HG02884 (cell line): ENCODE measurements around the gene ARID3A.

Experiments used
- ATAC-seq: cut with Tn5 transposase; IDR thresholded peaks from one replicate; pipeline ENCODE4 v1.9.1; 2021; ENCODE audit warnings: mild to moderate bottlenecking, moderate library complexity; ENCODE audit not compliant: unreplicated experiment

ARID3A gene

DNA sequence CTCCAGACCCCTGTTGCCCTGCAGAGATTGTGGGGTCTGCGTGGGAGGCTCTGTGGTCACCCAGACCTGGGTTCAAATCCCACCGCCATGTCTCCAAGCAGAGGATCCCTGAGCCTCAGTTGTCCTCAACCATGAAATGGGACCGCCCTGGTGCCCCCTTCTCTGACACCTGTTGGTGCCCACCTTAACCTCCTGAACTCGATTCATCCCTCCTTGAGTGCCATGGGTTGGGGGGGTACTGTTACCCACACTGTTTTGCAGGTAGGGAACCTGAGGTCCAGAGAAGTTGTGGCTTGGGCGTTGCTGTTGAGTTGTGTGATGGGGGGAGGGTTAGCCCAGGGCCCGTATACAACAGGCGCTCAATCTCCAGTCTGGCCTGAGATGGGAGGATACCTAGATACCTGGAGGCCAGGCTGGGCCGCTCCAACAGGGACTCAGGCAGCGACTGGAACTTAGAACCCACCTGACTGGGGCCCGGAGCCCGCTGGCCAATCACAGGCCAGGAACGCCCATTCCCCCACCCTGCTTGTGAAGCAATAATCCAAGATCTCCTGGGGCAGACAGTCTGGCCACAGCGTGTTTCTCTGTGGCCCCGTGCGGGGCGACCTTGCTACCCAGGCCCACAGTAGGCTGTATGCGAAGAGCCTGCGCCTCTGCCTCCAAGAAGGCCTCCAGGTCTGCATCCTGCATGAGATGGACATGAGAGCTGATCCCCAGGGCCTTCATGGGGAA lies 2.8 kb downstream of the ARID3A start:
- no peak for ATAC-seq

DNA sequence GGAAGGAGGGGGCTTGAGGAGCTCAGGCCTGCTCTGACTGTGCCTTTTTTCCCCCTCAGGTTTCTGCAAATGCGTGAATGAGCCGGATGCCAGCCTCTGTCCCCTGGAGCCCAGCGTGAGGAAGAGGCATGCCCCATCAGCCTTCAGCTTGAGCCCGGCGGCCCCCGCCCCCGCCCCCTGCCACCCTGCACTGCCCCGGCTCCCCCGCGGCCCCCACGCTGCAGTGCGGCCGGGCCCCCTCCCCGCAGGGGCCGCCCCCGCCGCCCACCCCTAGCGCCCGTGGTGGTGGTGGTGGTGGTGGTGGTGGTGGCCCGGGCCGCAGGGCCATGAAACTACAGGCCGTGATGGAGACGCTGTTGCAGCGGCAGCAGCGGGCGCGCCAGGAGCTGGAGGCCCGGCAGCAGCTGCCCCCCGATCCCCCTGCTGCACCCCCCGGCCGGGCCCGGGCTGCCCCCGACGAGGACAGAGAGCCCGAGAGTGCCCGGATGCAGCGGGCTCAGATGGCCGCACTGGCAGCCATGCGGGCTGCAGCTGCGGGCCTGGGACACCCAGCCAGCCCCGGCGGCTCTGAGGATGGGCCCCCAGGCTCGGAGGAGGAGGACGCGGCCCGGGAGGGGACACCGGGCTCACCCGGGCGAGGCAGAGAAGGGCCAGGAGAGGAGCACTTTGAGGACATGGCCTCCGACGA lies 3.5 kb downstream of the ARID3A start:
- ATAC-seq = no peak

GRCh38 chr19:929891-930258 lies 4.0 kb downstream of the ARID3A start:
- no peak for ATAC-seq

DNA sequence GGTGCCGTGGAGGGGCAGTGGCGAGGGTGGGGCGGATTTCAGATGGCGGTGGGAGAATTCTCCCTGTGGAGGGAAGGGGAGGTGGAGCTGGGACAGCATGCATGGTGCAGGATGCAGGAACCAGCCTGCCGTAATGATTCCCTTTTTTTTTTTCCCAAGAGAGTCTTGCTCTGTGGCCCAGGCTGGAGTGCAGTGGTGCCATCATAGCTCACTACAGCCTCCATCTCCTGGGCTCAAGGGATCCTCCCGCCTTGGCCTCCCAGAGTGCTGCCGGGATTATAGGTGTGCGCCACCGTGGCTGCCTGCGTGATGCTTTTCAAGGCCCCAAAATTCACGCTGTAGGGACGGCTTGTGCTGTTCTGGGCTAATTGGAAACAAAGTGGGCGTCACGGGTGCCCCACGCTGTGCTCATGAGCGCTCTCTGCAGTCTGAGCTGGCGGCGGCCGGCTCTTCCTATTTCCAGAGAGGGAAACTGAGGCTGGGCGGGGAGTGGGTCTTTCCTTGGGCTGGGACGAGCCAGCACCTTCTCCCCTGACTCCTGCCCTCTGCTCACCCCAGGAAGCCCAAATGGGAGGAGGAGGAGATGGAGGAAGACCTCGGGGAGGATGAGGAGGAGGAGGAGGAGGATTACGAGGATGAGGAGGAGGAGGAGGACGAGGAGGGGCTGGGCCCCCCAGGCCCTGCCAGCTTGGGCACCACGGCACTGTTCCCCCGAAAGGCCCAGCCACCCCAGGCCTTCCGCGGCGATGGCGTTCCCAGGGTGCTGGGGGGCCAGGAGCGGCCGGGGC lies 6.2 kb downstream of the ARID3A start:
- no peak for ATAC-seq

GRCh38 chr19:932648-933552 lies 7.1 kb downstream of the ARID3A start:
- ATAC-seq = no peak

DNA sequence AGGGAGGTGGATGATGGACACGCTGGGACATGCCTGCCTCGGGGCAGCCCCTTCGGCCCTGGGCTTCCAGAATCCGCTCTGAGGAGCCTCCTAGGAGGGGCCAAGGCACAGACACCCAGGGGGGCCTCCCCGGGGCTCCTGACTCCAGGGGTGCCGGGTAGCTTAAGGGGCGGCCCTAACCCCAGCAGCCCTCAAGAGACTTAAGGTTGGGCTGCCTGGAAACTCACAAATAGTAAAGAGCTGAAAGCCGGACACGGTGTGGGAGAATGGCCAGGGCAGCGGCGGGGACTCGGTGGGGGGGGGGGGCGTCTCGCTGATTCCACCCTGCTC lies 7.7 kb downstream of the ARID3A start:
- ATAC-seq = no peak

GRCh38 chr19:934197-934840 lies 8.5 kb downstream of the ARID3A start:
- ATAC-seq = no peak

- ATAC-seq = no peak
Measured at GRCh38 chr19:934865-935479, 9.1 kb downstream of the ARID3A start.

- no peak for ATAC-seq
Measured at GRCh38 chr19:936175-936546, 10.3 kb downstream of the ARID3A start.

DNA sequence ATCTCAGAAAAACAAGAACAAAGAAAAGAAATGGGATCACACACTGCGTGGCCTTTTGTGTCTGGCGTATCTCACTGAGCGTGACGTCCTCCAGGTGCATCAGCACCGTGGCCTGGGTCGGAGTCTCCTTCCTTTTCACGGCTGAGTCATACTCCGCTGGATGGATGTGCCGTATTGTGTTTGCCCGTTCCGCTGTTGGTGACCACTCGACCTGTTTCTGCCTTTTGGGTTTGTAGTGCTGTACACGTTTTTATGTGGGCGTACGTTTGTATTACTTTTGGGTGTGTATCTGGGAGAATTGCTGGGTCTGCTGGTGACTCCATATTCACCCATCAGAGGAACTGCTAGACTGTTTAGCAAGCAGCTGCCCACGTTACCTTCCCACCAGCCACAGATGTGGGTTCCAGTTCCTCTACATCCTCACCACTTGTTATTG lies 11.4 kb downstream of the ARID3A start:
- ATAC-seq = no peak

DNA sequence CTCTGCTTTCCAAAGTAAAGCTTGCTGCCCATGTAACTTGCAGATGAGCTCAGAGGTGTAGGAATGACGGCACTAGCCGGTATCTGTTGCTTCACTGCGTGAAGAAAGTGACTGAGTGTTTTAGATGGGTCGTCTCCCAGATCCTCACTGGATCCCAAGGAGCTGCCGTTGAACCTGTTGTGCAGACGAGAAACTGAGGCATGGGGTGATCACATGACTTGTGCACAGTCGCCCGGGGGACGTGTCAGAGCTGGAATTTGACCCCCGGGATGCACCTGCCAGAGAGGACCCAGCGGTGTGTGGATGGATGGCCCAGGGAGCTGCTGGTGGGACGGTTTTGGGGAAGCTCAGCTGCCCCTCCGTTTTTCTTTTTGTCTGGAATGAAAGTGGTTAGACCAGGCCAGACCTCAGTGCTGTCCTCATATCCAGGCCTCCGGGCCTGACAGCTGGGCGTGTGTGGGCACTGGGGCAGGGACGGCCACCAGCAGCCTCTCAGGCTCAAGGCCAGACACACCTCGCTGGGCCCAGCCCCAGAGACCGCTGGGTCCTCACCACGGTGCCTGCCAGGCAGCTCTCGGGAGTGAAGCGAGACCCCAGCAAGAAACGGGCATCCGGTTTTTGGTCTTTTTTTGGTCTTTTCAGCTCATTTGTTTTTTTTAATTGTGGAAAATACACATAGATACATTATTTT lies 12.5 kb downstream of the ARID3A start:
- ATAC-seq = no peak

DNA sequence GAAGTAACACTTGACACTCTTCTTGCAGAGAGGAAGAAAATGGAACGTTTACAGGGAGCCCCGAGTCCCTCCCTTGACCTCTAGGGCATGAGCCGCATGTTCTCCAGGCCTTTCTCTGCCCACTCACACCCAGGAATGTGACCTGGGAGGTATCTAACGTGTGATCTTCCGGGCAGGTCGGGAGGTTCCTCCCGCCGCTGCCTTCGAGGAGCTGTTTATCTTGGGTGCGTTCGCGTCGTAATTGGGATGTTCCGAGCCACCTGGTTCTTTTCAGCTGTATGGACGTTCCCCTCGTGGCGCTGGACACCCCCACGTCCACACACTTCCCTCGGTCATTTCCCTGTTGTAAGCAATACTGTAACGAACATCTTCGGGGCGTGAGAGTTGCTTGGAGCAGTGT lies 13.6 kb downstream of the ARID3A start:
- ATAC-seq = no peak

DNA sequence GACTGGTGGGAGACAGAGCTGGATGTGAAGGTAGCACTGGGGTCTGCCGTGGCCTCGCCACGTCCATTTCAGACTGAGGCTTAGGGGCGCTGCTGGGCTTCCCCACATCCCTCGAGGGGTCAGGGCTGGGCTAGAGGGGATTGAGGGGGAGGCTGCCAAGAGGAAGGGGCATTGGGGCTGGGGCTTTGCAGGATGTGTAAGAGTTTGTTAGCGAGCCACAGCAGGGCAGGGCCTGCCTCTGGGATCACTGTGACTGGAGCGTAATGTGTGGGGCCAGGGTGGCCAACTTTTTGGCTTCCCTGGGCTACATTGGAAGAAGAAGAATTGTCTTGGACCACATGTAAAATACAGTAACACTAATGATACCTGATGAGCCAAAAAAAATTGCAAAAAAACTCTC lies 14.1 kb downstream of the ARID3A start:
- no peak for ATAC-seq

GRCh38 chr19:940591-941291 lies 14.9 kb downstream of the ARID3A start:
- ATAC-seq = no peak

GRCh38 chr19:941292-942132 lies 15.7 kb downstream of the ARID3A start:
- ATAC-seq = no peak

GRCh38 chr19:942133-942645 lies 16.4 kb downstream of the ARID3A start:
- ATAC-seq = no peak

DNA sequence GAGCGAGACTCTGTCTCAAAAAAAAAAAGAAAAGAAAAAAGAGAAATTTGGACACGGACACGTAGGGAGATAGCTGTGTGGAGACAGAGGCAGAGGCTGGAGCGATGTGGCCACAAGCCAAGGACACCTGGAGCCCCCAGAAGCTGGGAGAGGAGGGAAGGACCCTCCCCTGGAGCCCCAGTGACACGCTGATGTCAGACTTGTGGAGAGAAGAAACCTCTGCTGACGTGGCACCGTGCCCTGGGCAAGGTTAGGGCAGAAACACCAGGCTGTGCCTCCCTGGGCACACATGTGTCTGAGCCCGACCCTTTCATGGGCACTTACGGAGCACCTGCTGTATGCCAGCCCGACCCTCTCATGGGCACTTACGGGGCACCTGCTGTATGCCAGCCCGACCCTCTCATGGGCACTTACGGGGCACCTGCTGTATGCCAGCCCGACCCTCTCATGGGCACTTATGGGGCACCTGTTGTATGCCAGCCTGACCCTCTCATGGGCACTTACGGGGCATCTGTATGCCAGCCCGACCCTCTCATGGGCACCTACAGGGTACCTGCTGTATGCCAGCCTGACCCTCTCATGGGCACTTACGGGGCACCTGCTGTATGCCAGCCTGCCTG lies 17.8 kb downstream of the ARID3A start:
- no peak for ATAC-seq
